Bronchial smooth muscle cell (primary cell): ENCODE results near the gene GPR62. TPM values are rescaled to one million over a fixed set of nuclear protein-coding genes. Genes with fewer than 3 reads are reported as not detected.

ENCODE experiments used
- total RNA-seq: library from RNA; depleted of rRNA; stranded (reverse); fragments of >200 nt; gene quantifications from 2 replicates; pipeline ENCODE4 v1.2.1, GENCODE V29; 2014

The GPR62 gene
- total RNA-seq = not detected in 2 replicates

GRCh38 chr3:51955175-51955892 is at the start of gene GPR62:
TSS of gene GPR62 (plus strand) at chr3:51955381. CDS start at chr3:51955653, 272 bp downstream.

GRCh38 chr3:51941798-51942602 is 13.2 kb upstream of the GPR62 start, which contains the start of the genes PARP3 and RRP9:
TSS of gene PARP3 (plus strand) at chr3:51942363. CDS start at chr3:51943356, 993 bp downstream.
TSS of gene RRP9 (minus strand) at chr3:51941904. CDS start at chr3:51941867, 37 bp downstream.

GRCh38 chr3:51967384-51968169 is 12.4 kb downstream of the GPR62 start, which contains the start of gene PCBP4:
TSS of gene PCBP4 (minus strand) at chr3:51967454. CDS start at chr3:51961240, 6,214 bp downstream.

GRCh38 chr3:51974963-51975851 is 20.0 kb downstream of the GPR62 start, which contains the start of gene ABHD14A:
TSS of gene ABHD14A (plus strand) at chr3:51975064. CDS start at chr3:51975136, 72 bp downstream.

GRCh38 chr3:51982838-51983577 is 27.8 kb downstream of the GPR62 start, which contains the start of gene ACY1:
TSS of gene ACY1 (plus strand) at chr3:51983535. CDS start at chr3:51984065, 530 bp downstream.

GRCh38 chr3:51995346-51996163 is 40.4 kb downstream of the GPR62 start, which contains the start of gene RPL29:
TSS of gene RPL29 (minus strand) at chr3:51995895. CDS start at chr3:51995461, 434 bp downstream.

Other genes starting within 250 kb of the GPR62 start
- gene GRM2, start 248.3 kb upstream of the GPR62 start, total RNA-seq = under 0.01 TPM in 2 replicates
- gene IQCF6, start 176.1 kb upstream of the GPR62 start, total RNA-seq = not detected in 2 replicates
- not detected in 2 replicates for gene IQCF2, start 93.8 kb upstream of the GPR62 start, total RNA-seq
- gene IQCF5, start 79.8 kb upstream of the GPR62 start, total RNA-seq = not detected in 2 replicates
- gene IQCF1, start 52.0 kb upstream of the GPR62 start, total RNA-seq = not detected in 2 replicates
- gene RRP9, start 13.5 kb upstream of the GPR62 start, total RNA-seq = 20.1 and 21.4 TPM in 2 replicates
- 13.6 and 40.4 TPM in 2 replicates for gene PARP3, start 13.0 kb upstream of the GPR62 start, total RNA-seq
- gene PCBP4, start 12.1 kb downstream of the GPR62 start, total RNA-seq = 38.5 and 45.4 TPM in 2 replicates
- 16.7 and 24.0 TPM in 2 replicates for gene ABHD14B, start 18.7 kb downstream of the GPR62 start, total RNA-seq
- gene ABHD14A, start 19.7 kb downstream of the GPR62 start, total RNA-seq = 9.3 and 11.0 TPM in 2 replicates
- 27.2 and 34.7 TPM in 2 replicates for gene ACY1, start 28.2 kb downstream of the GPR62 start, total RNA-seq
- gene RPL29, start 40.5 kb downstream of the GPR62 start, total RNA-seq = 896 and 1,003 TPM in 2 replicates
- 2.8 and 3.5 TPM in 2 replicates for gene DUSP7, start 101.2 kb downstream of the GPR62 start, total RNA-seq
- gene POC1A, start 199.0 kb downstream of the GPR62 start, total RNA-seq = 2.6 and 5.4 TPM in 2 replicates
- gene ALAS1, start 242.8 kb downstream of the GPR62 start, total RNA-seq = 27.3 and 28.2 TPM in 2 replicates